GM23248 (cell line): ENCODE data around the gene KLK3. TPM values are rescaled to one million over a fixed set of nuclear protein-coding genes. Genes with fewer than 3 reads are reported as not detected.

ENCODE experiments used
- DNase-seq: peaks from one replicate; pipeline ENCODE4 v3.0.0-alpha.2; 2015
- H2AFZ ChIP-seq: fragments of 200-600 bp; sonication (generic); 2 replicates; pipeline ENCODE4 v1.6.1; 2016; ENCODE audit warnings: antibody characterized with exemption
- H3F3A ChIP-seq: fragments of 200-600 bp; sonication (generic); 2 replicates; pipeline ENCODE4 v1.6.1; 2016; ENCODE audit warnings: mild to moderate bottlenecking, antibody characterized with exemption, mixed run types; ENCODE audit not compliant: insufficient read depth
- H3K27ac ChIP-seq: fragments of 200-600 bp; sonication (generic); 2 replicates; pipeline ENCODE4 v1.5.1; 2016; ENCODE audit warnings: mild to moderate bottlenecking
- H3K27me3 ChIP-seq: fragments of 200-600 bp; sonication (generic); replicated peaks from 2 replicates; pipeline ENCODE4 v1.6.1; 2016; ENCODE audit warnings: mild to moderate bottlenecking; ENCODE audit not compliant: insufficient read depth
- H3K36me3 ChIP-seq: fragments of 200-600 bp; sonication (generic); 2 replicates; pipeline ENCODE4 v1.6.1; 2016; ENCODE audit warnings: low read depth, mild to moderate bottlenecking
- H3K4me1 ChIP-seq: fragments of 200-600 bp; sonication (generic); 2 replicates; pipeline ENCODE4 v1.6.1; 2016; ENCODE audit warnings: mild to moderate bottlenecking; ENCODE audit not compliant: insufficient read depth
- H3K4me2 ChIP-seq: fragments of 200-600 bp; sonication (generic); one replicate; pipeline ENCODE4 v1.6.1; 2016; ENCODE audit warnings: mild to moderate bottlenecking; ENCODE audit not compliant: unreplicated experiment
- H3K4me3 ChIP-seq: fragments of 200-600 bp; sonication (generic); 2 replicates; pipeline ENCODE4 v1.5.1; 2016; ENCODE audit warnings: mild to moderate bottlenecking
- H3K79me2 ChIP-seq: fragments of 200-600 bp; sonication (generic); 2 replicates; pipeline ENCODE4 v1.6.1; 2016; ENCODE audit warnings: mild to moderate bottlenecking; ENCODE audit not compliant: insufficient read depth
- H3K9ac ChIP-seq: fragments of 200-600 bp; sonication (generic); 2 replicates; pipeline ENCODE4 v1.6.1; 2016; ENCODE audit warnings: mild to moderate bottlenecking
- H3K9me2 ChIP-seq: fragments of 200-600 bp; sonication (generic); 2 replicates; pipeline ENCODE4 v1.6.1; 2016; ENCODE audit warnings: mixed run types, mild to moderate bottlenecking, moderate library complexity; ENCODE audit not compliant: insufficient read depth
- H3K9me3 ChIP-seq: fragments of 200-600 bp; sonication (generic); one replicate; pipeline ENCODE4 v1.6.1; 2017; ENCODE audit warnings: low read depth
- H4K20me1 ChIP-seq: fragments of 200-600 bp; sonication (generic); 2 replicates; pipeline ENCODE4 v1.6.0; 2016; ENCODE audit not compliant: insufficient read depth
- EZH2 ChIP-seq: fragments of 200-600 bp; sonication (generic); IDR thresholded peaks from 2 replicates; pipeline ENCODE4 v1.6.1; 2018; ENCODE audit warnings: antibody characterized with exemption, mild to moderate bottlenecking; ENCODE audit not compliant: insufficient read depth, poor library complexity, severe bottlenecking
- EZH2phosphoT487 ChIP-seq: fragments of 200-600 bp; sonication (generic); IDR thresholded peaks from 2 replicates; pipeline ENCODE4 v1.6.1; 2018; ENCODE audit warnings: antibody characterized with exemption, moderate library complexity, mild to moderate bottlenecking, low read depth; ENCODE audit not compliant: insufficient read depth
- WGBS, 2 experiments: methylation state at CpG; one replicate each; pipeline ENCODE4 v1.1.6; 2015 to 2017; ENCODE audit warnings: low lambda C conversion rate in 2 of 2, low coverage in 1 of 2; ENCODE audit errors: missing lambda C conversion rate in 2 of 2; 5-methylcytosine and 5-hydroxymethylcytosine counted together
- in situ Hi-C: fragments of 300-500 bp; cut with MboI; formaldehyde crosslinking; loops from 2 replicates; pipeline ENCODE4 v1.15.0; 2020
- polyA plus RNA-seq: library from polyadenylated mRNA; unstranded; fragments of >200 nt; fragmentation: Nextera tagmentation; extraction: Ambion mirVana; gene quantifications from 2 replicates; pipeline ENCODE4 v1.2.1, GENCODE V29; 2016
- total RNA-seq: library from RNA; depleted of rRNA; stranded (reverse); fragments of >200 nt; shearing (Covaris generic); gene quantifications from 2 replicates; pipeline ENCODE4 v1.2.3, GENCODE V29; 2014

Gene KLK3
- total and polyA plus RNA-seq, 2 experiments from 2014 or later, result not detected

DNA sequence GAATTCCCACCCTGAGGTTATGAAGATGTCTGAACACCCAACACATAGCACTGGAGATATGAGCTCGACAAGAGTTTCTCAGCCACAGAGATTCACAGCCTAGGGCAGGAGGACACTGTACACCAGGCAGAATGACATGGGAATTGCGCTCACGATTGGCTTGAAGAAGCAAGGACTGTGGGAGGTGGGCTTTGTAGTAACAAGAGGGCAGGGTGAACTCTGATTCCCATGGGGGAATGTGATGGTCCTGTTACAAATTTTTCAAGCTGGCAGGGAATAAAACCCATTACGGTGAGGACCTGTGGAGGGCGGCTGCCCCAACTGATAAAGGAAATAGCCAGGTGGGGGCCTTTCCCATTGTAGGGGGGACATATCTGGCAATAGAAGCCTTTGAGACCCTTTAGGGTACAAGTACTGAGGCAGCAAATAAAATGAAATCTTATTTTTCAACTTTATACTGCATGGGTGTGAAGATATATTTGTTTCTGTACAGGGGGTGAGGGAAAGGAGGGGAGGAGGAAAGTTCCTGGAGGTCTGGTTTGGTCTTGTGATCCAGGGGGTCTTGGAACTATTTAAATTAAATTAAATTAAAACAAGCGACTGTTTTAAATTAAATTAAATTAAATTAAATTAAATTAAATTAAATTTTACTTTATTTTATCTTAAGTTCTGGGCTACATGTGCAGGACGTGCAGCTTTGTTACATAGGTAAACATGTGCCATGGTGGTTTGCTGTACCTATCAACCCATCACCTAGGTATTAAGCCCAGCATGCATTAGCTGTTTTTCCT lies 7.0 kb downstream of the KLK3 start:
- Histone ChIP-seq H3K27ac (no peak overlapping the region), H3K4me1 (no peaks in the 10 kb centered on the region), H4K20me1 (no peaks in the 10 kb centered on the region), H3K27me3 (0 out of 2 replicates have a peak, but pooled peaks cover 7% of the 10 kb centered on the region), H3F3A (no peaks in the 10 kb centered on the region), H3K36me3 (no peaks in the 10 kb centered on the region), H3K4me2 (no peak overlapping the region), H3K4me3 (no peak overlapping the region), H3K79me2 (no peaks in the 10 kb centered on the region), H2AFZ (no peak overlapping the region), H3K9ac (no peak overlapping the region), H3K9me2 (no peaks in the 10 kb centered on the region), H3K9me3 (no peaks in the 10 kb centered on the region)
- TF ChIP-seq EZH2 (no peak), EZH2phosphoT487 (no peak)
- DNase-seq, result no peak
- 47 to 51% methylated on average over 7 of the region's 7 CpGs for WGBS, 2 experiments
- in situ Hi-C loops, result no loop called here

DNA sequence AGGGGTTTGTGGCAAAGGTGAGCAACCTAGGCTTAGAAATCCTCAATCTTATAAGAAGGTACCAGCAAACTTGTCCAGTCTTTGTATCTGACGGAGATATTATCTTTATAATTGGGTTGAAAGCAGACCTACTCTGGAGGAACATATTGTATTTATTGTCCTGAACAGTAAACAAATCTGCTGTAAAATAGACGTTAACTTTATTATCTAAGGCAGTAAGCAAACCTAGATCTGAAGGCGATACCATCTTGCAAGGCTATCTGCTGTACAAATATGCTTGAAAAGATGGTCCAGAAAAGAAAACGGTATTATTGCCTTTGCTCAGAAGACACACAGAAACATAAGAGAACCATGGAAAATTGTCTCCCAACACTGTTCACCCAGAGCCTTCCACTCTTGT lies 14.8 kb downstream of the KLK3 start:
- no peak overlapping the region for H3K9ac ChIP-seq
- no peaks in the 10 kb centered on the region for H3K36me3 ChIP-seq
- 21 to 26% methylated on average over 4 of the region's 4 CpGs for WGBS, 2 experiments
- TF ChIP-seq EZH2phosphoT487, result no peak
- no peak for TF ChIP-seq EZH2
- no peak overlapping the region for H3K27ac ChIP-seq
- H2AFZ ChIP-seq, result no peak overlapping the region
- no peak overlapping the region for H3K4me2 ChIP-seq
- H3F3A ChIP-seq, result no peaks in the 10 kb centered on the region
- no peak overlapping the region for H3K4me3 ChIP-seq
- no peaks in the 10 kb centered on the region for H4K20me1 ChIP-seq
- DNase-seq, result no peak
- no peaks in the 10 kb centered on the region for H3K4me1 ChIP-seq
- in situ Hi-C loops, result no loop called here
- no peaks in the 10 kb centered on the region for H3K9me3 ChIP-seq
- H3K9me2 ChIP-seq, result no peaks in the 10 kb centered on the region
- H3K79me2 ChIP-seq, result no peaks in the 10 kb centered on the region
- H3K27me3 ChIP-seq, result no peaks in the 10 kb centered on the region

DNA sequence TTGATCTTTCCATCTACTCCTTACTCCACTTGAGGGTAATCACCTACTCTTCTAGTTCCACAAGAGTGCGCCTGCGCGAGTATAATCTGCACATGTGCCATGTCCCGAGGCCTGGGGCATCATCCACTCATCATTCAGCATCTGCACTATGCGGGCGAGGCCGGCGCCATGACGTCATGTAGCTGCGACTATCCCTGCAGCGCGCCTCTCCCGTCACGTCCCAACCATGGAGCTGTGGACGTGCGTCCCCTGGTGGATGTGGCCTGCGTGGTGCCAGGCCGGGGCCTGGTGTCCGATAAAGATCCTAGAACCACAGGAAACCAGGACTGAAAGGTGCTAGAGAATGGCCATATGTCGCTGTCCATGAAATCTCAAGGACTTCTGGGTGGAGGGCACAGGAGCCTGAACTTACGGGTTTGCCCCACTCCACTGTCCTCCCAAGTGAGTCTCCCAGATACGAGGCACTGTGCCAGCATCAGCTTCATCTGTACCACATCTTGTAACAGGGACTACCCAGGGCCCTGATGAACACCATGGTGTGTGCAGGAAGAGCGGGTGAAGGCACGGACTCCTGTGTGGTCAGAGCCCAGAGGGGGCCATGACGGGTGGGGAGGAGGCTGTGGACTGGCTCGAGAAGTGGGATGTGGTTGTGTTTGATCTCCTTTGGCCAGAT lies 15.8 kb downstream of the KLK3 start:
- Histone ChIP-seq H3K27ac (no peak overlapping the region), H3K9me3 (no peaks in the 10 kb centered on the region), H3K79me2 (no peaks in the 10 kb centered on the region), H3K4me3 (no peak overlapping the region), H3F3A (no peaks in the 10 kb centered on the region), H3K27me3 (no peaks in the 10 kb centered on the region), H2AFZ (no peak overlapping the region), H3K9ac (no peak overlapping the region), H4K20me1 (no peaks in the 10 kb centered on the region), H3K9me2 (no peaks in the 10 kb centered on the region), H3K4me1 (no peaks in the 10 kb centered on the region), H3K36me3 (no peaks in the 10 kb centered on the region), H3K4me2 (no peak overlapping the region)
- DNase-seq, result no peak
- TF ChIP-seq EZH2 (no peak), EZH2phosphoT487 (no peak)
- 48% methylated on average over 25 to 26 of the region's 26 CpGs for WGBS, 2 experiments
- in situ Hi-C loops, result no loop called here

DNA sequence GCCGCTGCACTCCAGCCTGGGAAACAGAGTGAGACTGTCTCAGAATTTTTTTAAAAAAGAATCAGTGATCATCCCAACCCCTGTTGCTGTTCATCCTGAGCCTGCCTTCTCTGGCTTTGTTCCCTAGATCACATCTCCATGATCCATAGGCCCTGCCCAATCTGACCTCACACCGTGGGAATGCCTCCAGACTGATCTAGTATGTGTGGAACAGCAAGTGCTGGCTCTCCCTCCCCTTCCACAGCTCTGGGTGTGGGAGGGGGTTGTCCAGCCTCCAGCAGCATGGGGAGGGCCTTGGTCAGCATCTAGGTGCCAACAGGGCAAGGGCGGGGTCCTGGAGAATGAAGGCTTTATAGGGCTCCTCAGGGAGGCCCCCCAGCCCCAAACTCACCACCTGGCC lies 18.3 kb downstream of the KLK3 start, which contains the start of gene KLK2:
Gene KLK2 (plus strand): TSS at position 384 of the 400 bp plus-strand sequence. CDS start 35 bp downstream, outside the sequence.
- H3K4me3 ChIP-seq, result no peak within 1 kb of the TSS
- no peak within 1 kb of the TSS for H3K4me2 ChIP-seq
- no peaks in the 10 kb centered on the region for H3F3A ChIP-seq
- no peak for TF ChIP-seq EZH2phosphoT487
- no peak for TF ChIP-seq EZH2
- WGBS, 2 experiments, result 38 to 41% methylated on average over 3 of the region's 3 CpGs
- no peak within 1 kb of the TSS for H3K9ac ChIP-seq
- no peaks in the 10 kb centered on the region for H3K9me3 ChIP-seq
- H3K27me3 ChIP-seq, result peaks cover 7% of the 10 kb centered on the region; the same call in 1 of the 2 replicates
- no peaks in the 10 kb centered on the region for H3K9me2 ChIP-seq
- H3K4me1 ChIP-seq, result no peaks in the 10 kb centered on the region
- in situ Hi-C loops, result no loop called here
- H4K20me1 ChIP-seq, result no peaks in the 10 kb centered on the region
- no peak within 1 kb of the TSS for H3K27ac ChIP-seq
- H3K79me2 ChIP-seq, result no peaks in the 10 kb centered on the region
- H2AFZ ChIP-seq, result no peak within 1 kb of the TSS
- no peak for DNase-seq
- no peaks in the 10 kb centered on the region for H3K36me3 ChIP-seq
